Measurements from ENCODE around the gene ALDH9A1. TPM values are rescaled to one million over a fixed set of nuclear protein-coding genes. Genes with fewer than 3 reads are reported as not detected.
"Not testable (repeated sequence)": the region's sequence is repeated elsewhere in the genome, so short reads cannot be mapped to it uniquely, and the experiment has no call there.

The ALDH9A1 gene
- total RNA-seq, 1 donor from 2014 or later, result 35.8 TPM

- DNase-seq (no peak), ATAC-seq (ENCODE audit: low read depth) (no peak)
- TF ChIP-seq CTCF (IDR thresholded peaks at IDR 0.05), result no peak
- H3K4me3 Mint-ChIP-seq, result peak overlapping the region; percentile 55
- peak overlapping the region; percentile 59 for H3K27ac Mint-ChIP-seq
- H3K4me1 Mint-ChIP-seq, result peaks cover 28% of the 10 kb centered on the region
- H3K36me3 Mint-ChIP-seq (ENCODE audit: low read depth), result peaks cover 67% of the 10 kb centered on the region
- ChIA-PET CTCF (interaction anchor here (1.0 to 2.0 kb wide), 4 partner anchors 62 to 228 kb away, joined by 3 to 6 read pairs (median 3); partner anchors contain the start of gene TMCO1), POLR2A (interaction anchor here (1.3 kb wide), 1 partner anchor 11 kb away, joined by 8 read pairs; the partner anchor contains the start of gene ALDH9A1)
- no peaks in the 10 kb centered on the region for H3K27me3 Mint-ChIP-seq
- intact Hi-C loops (cut with micrococcal nuclease), result no loop called here
- no peaks in the 10 kb centered on the region for H3K9me3 Mint-ChIP-seq
Observed at GRCh38 chr1:165686971-165687433, 11.4 kb downstream of the ALDH9A1 start.

- ATAC-seq (ENCODE audit: low read depth), result peak; percentile 66
- POLR2A ChIA-PET, result interaction anchor here (1.3 kb wide), 2 partner anchors 12 to 56 kb away, joined by 3 to 8 read pairs; partner anchors contain the start of genes ALDH9A1 and MGST3
Observed at GRCh38 chr1:165686121-165686970, 12.0 kb downstream of the ALDH9A1 start.

GRCh38 chr1:165683848-165684485, 14.4 kb downstream of the ALDH9A1 start:
- ATAC-seq (ENCODE audit: low read depth), result no peak
- CTCF ChIA-PET, result no interaction called here
- intact Hi-C loops (cut with micrococcal nuclease), result no loop called here
- no peaks in the 10 kb centered on the region for H3K27me3 Mint-ChIP-seq
- peaks cover 70% of the 10 kb centered on the region for H3K36me3 Mint-ChIP-seq (ENCODE audit: low read depth)
- no peak for TF ChIP-seq CTCF (IDR thresholded peaks at IDR 0.05)
- DNase-seq, result no peak
- peaks cover 24% of the 10 kb centered on the region for H3K4me1 Mint-ChIP-seq
- H3K27ac Mint-ChIP-seq, result no peak overlapping the region
- POLR2A ChIA-PET, result interaction anchor here (1.3 kb wide), 1 partner anchor 15 kb away, joined by 3 read pairs; the partner anchor contains the start of gene ALDH9A1
- H3K9me3 Mint-ChIP-seq, result no peaks in the 10 kb centered on the region
- H3K4me3 Mint-ChIP-seq, result no peak overlapping the region

More at GRCh38 chr1:165686121-165686970, 12.0 kb downstream of the ALDH9A1 start:
- Mint-ChIP-seq H3K4me3 (peak overlapping the region; percentile 55), H3K4me1 (peaks cover 24% of the 10 kb centered on the region), H3K27ac (peak overlapping the region; percentile 59), H3K36me3 (ENCODE audit: low read depth) (peaks cover 66% of the 10 kb centered on the region), H3K27me3 (no peaks in the 10 kb centered on the region), H3K9me3 (no peaks in the 10 kb centered on the region)
- no peak for DNase-seq
- TF ChIP-seq CTCF (IDR thresholded peaks at IDR 0.05), result no peak
- CTCF ChIA-PET, result interaction anchor here (1.0 to 2.0 kb wide), 5 partner anchors 63 to 792 kb away, joined by 3 to 6 read pairs (median 3); partner anchors contain the start of gene TMCO1
- intact Hi-C loops (cut with micrococcal nuclease), result no loop called here

- H3K9me3 Mint-ChIP-seq; intact Hi-C loops (cut with micrococcal nuclease); ATAC-seq (ENCODE audit: low read depth); H3K4me3 Mint-ChIP-seq; POLR2A ChIA-PET; DNase-seq; H3K27ac Mint-ChIP-seq; CTCF ChIA-PET; H3K4me1 Mint-ChIP-seq; H3K27me3 Mint-ChIP-seq: not testable (repeated sequence)
- peaks cover 72% of the 10 kb centered on the region for H3K36me3 Mint-ChIP-seq (ENCODE audit: low read depth)
Observed at GRCh38 chr1:165680773-165681172, 17.6 kb downstream of the ALDH9A1 start.

- ChIA-PET CTCF (no interaction called here), POLR2A (interaction anchor here (0.6 kb wide), 1 partner anchor 49 kb away, joined by 3 read pairs; no protein-coding TSS in a partner anchor)
- intact Hi-C loops (cut with micrococcal nuclease), result no loop called here
- no peaks in the 10 kb centered on the region for H3K9me3 Mint-ChIP-seq
- DNase-seq (no peak), ATAC-seq (ENCODE audit: low read depth) (no peak)
- H3K27ac Mint-ChIP-seq, result no peak overlapping the region
- no peaks in the 10 kb centered on the region for H3K27me3 Mint-ChIP-seq
- no peak for TF ChIP-seq CTCF (IDR thresholded peaks at IDR 0.05)
- H3K36me3 Mint-ChIP-seq (ENCODE audit: low read depth), result peaks cover 74% of the 10 kb centered on the region
- H3K4me1 Mint-ChIP-seq, result peaks cover 1% of the 10 kb centered on the region
- no peak overlapping the region for H3K4me3 Mint-ChIP-seq
Observed at GRCh38 chr1:165680303-165680702, 18.1 kb downstream of the ALDH9A1 start.
